GM18505 (cell line): Measurements from ENCODE around the gene LDLRAD3.

ENCODE experiments used
- ATAC-seq: cut with Tn5 transposase; IDR thresholded peaks from one replicate; pipeline ENCODE4 v1.9.1; 2021; ENCODE audit not compliant: unreplicated experiment
- POLR2A ChIP-seq: IDR thresholded peaks from 4 replicates; pipeline ENCODE4 v1.6.1; 2011; ENCODE audit warnings: borderline replicate concordance; ENCODE audit not compliant: insufficient read depth, insufficient read length; ENCODE audit errors: extremely low read depth

The LDLRAD3 gene

DNA sequence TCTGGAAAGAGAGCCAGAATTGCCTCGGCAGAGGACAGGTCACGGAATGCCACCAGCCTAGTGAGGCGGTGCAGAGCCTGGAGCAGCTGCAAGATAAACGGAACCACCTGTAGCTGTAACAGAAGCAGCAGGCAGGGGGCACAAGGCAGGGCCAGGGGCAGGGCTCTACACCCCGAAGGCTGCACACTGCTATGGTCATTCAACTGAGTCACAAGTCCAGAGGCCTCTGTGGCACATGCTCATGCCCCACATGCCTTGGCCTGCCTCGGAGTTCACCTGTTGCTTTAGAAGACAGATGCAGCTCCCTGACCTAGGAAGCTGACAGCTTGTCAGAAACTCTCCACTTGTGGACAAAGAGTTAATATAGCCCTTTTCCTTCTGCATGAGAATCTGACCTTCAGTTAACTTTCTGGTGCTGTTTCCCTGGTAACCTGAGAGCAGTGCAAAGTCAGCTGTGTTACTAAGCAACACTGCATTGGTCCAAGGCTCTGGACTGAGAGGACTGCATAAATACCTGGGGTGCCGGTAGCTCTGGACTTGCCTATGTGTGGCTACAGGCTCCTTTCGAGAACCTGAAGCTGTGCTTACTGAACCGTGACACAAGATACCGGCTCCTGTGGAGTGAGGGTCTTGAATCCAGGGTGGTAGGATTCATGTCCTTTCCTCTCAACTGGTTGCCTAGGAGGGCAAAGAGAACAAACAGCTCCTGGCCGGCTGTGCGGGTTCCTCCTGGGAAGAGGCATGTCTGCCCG, 334.8 kb downstream of the LDLRAD3 start:
- TF ChIP-seq POLR2A: no peak
- no peak for ATAC-seq

DNA sequence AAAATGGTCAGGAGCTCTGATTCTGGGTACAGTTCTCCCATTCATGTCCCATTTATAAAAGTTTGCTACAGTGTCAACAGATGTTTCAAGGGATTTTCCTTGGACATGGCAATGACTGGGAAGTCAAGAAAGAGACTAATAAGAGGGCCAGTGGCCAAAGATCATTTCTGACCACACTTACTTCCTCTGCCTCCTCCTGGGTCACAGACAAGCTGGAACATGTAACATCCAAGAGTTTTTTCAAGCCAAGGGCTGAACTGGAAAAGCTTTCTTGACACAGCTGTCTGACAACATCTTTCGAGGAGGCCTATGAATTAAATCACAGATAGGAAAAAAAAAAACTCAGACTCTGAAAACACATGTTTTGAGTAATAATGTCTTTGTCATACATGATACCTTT, 336.7 kb downstream of the LDLRAD3 start:
- no peak for ATAC-seq
- TF ChIP-seq POLR2A: no peak
